Common myeloid progenitor, CD34-positive (primary cell): ENCODE measurements around the gene RNASE2.

Experiments
- CTCF ChIA-PET: fragments of 350-600 bp; sonication (Branson Sonifier 250); formaldehyde crosslinking; loops from one replicate; lab custom pipeline; 2021; ENCODE audit warnings: antibody characterized with exemption; lab: Charles Lee
- POLR2A ChIA-PET: fragments of 350-600 bp; sonication (Branson Sonifier 250); formaldehyde crosslinking; loops from one replicate; lab custom pipeline; 2021; ENCODE audit warnings: antibody characterized with exemption; lab: Charles Lee
- DNase-seq, 3 donors: peaks; one replicate each; pipeline versions ENCODE4 v3.0.0 to v3.0.0-alpha.2; 2013
- H3K27ac ChIP-seq, 2 experiments: 1 replicate in 1 of 2; 2 replicates in 1 of 2; pipeline ENCODE4 v1.7.0; 2013; ENCODE audit warnings: inconsistent platforms in 2 of 2, low read length in 2 of 2, mild to moderate bottlenecking in 2 of 2, low read depth in 1 of 2, moderate library complexity in 1 of 2; ENCODE audit not compliant: severe bottlenecking in 2 of 2, insufficient read depth in 1 of 2, poor library complexity in 1 of 2
- H3K27me3 ChIP-seq, 5 experiments: replicated peaks in 2 of 5; 1 replicate in 3 of 5; 2 replicates in 2 of 5; pipeline versions ENCODE4 v1.6.1 to v1.7.0; 2013; ENCODE audit warnings: low read length in 4 of 5, mild to moderate bottlenecking in 2 of 5, moderate library complexity in 2 of 5, inconsistent platforms in 1 of 5; ENCODE audit not compliant: insufficient read depth in 5 of 5, control insufficient read depth in 4 of 5
- H3K36me3 ChIP-seq, 4 experiments: 1 replicate in 2 of 4; 2 replicates in 2 of 4; pipeline versions ENCODE4 v1.6.1 to v1.7.0; 2013; ENCODE audit warnings: low read length in 3 of 4, control low read depth in 1 of 4, mild to moderate bottlenecking in 1 of 4; ENCODE audit not compliant: control insufficient read depth in 4 of 4, insufficient read depth in 4 of 4
- H3K4me1 ChIP-seq, 4 experiments: 1 replicate in 3 of 4; 2 replicates in 1 of 4; pipeline versions ENCODE4 v1.6.1 to v1.7.1; 2013; ENCODE audit warnings: low read length in 3 of 4, mild to moderate bottlenecking in 3 of 4, control low read depth in 1 of 4, inconsistent platforms in 1 of 4, moderate library complexity in 1 of 4; ENCODE audit not compliant: control insufficient read depth in 4 of 4, insufficient read depth in 4 of 4; ENCODE audit errors: control extremely low read depth in 1 of 4
- H3K4me3 ChIP-seq, 7 experiments: 1 replicate in 4 of 7; 2 replicates in 3 of 7; pipeline versions ENCODE4 v1.5.1 to v1.7.0; 2013; ENCODE audit warnings: mild to moderate bottlenecking in 7 of 7, low read length in 6 of 7, moderate library complexity in 6 of 7, inconsistent platforms in 2 of 7, low read depth in 2 of 7, control low read depth in 1 of 7; ENCODE audit not compliant: insufficient read depth in 4 of 7, control insufficient read depth in 1 of 7; ENCODE audit errors: extremely low read depth in 1 of 7
- H3K9me3 ChIP-seq, 5 experiments: 1 replicate in 4 of 5; 2 replicates in 1 of 5; pipeline versions ENCODE4 v1.6.1 to v1.7.1; 2013; ENCODE audit warnings: low read length in 4 of 5, mild to moderate bottlenecking in 2 of 5, inconsistent platforms in 1 of 5, low read depth in 1 of 5, moderate library complexity in 1 of 5; ENCODE audit not compliant: control insufficient read depth in 4 of 5, insufficient read depth in 2 of 5; ENCODE audit errors: control extremely low read depth in 1 of 5
- WGBS: methylation state at CpG from one replicate; pipeline ENCODE4 v1.1.5; 2013; ENCODE audit not compliant: insufficient coverage; 5-methylcytosine and 5-hydroxymethylcytosine counted together

RNASE2 gene

DNA sequence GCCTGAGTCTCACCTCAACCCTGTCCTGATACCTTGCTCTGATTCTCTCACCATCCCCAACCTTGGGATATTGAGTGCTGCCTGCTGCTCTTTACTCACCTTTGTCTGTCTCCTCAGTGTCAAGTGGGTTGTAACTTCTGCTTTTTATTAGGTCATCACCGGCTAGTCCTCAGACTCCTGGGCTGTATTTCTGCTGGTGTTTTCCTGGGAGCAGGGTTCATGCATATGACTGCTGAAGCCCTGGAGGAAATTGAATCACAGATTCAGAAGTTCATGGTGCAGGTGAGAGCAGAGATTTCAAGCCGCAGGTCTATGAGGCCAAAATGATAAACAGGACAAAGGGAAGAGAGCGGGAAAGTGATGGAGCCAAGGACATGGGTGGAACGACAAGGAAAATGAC, 44.3 kb downstream of the RNASE2 start:
- H3K4me3 ChIP-seq = no peak overlapping the region
- WGBS = 85% methylated on average over 4 of the region's 4 CpGs
- DNase-seq = no peak
- H3K4me1 ChIP-seq = no peaks in the 10 kb centered on the region
- ChIA-PET CTCF (interaction anchor here (1.7 to 10.6 kb wide), 2 partner anchors 10 to 17 kb away, joined by 4 to 109 read pairs; partner anchors contain the start of gene METTL17), POLR2A (no interaction called here)
- peaks cover 10 to 30% (median 24%) of the 10 kb centered on the region in 4 experiments for H3K36me3 ChIP-seq
- no peak overlapping the region for H3K27ac ChIP-seq
- H3K9me3 ChIP-seq = no peaks in the 10 kb centered on the region
- H3K27me3 ChIP-seq = no peaks in the 10 kb centered on the region

DNA sequence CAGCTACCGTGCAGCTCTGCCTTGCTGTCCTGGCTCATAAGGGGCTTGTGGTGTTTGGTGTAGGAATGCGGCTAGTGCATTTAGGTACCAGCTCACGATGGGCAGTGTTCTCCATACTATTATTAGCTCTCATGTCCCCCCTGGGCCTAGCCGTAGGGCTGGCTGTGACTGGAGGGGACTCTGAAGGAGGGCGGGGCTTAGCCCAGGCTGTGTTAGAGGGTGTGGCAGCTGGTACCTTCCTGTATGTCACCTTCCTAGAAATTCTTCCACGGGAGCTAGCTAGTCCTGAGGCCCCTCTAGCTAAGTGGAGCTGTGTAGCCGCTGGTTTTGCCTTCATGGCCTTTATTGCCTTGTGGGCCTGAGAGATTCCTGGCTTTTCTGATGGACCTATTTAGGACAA, 45.9 kb downstream of the RNASE2 start:
- no peak overlapping the region for H3K27ac ChIP-seq
- no peak overlapping the region for H3K4me3 ChIP-seq
- no peaks in the 10 kb centered on the region for H3K9me3 ChIP-seq
- CTCF ChIA-PET = interaction anchor here (0.6 to 10.6 kb wide), 8 partner anchors 13 to 254 kb away, joined by 3 to 109 read pairs (median 4); no protein-coding TSS in a partner anchor
- no peaks in the 10 kb centered on the region for H3K4me1 ChIP-seq
- POLR2A ChIA-PET = no interaction called here
- H3K36me3 ChIP-seq = peaks cover 1 to 14% (median 8%) of the 10 kb centered on the region in 4 experiments
- WGBS = 87% methylated on average over 4 of the region's 7 CpGs
- no peaks in the 10 kb centered on the region for H3K27me3 ChIP-seq
- no peak for DNase-seq

DNA sequence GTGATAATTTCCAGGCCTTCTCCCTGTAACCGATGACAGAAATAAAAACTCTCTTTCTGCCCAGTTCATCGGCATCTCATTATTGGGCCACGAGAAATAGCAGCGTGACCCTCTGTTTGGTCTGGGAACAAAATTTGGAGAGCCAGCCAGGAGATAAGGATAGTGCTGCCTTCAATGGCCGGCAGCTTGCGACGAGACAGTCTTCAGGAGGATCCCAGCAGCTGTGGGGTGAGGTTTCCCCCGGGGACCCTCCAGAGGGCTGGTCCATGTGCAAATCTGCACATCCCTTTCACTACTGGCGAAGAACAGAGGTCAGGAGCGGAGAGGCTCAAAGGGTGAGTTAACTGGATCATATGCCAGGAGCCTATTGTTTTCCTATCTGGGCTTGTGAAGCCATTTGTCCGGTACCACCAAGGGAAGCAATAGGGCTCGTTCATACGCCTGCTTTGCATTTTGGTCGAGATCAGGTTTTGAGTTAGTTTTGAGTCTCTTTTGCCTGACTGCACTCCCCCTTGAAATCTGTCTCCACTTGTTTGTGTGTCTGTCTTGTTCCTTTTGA, 48.6 kb downstream of the RNASE2 start:
- no peak overlapping the region for H3K27ac ChIP-seq
- no peaks in the 10 kb centered on the region for H3K9me3 ChIP-seq
- H3K4me3 ChIP-seq = no peak overlapping the region
- H3K36me3 ChIP-seq = no peaks in the 10 kb centered on the region
- CTCF ChIA-PET = interaction anchor here (1.1 to 10.6 kb wide), 6 partner anchors 9 to 90 kb away, joined by 3 to 109 read pairs (median 6); no protein-coding TSS in a partner anchor
- H3K4me1 ChIP-seq = no peaks in the 10 kb centered on the region
- 98% methylated on average over 13 of the region's 14 CpGs for WGBS
- H3K27me3 ChIP-seq = no peaks in the 10 kb centered on the region
- POLR2A ChIA-PET = no interaction called here
- no peak for DNase-seq
